Ovary (tissue), 3 donors: ENCODE measurements around the gene PGAM2.
A peak's percentile ranks its signal among the peaks of the same experiment; 100 is the strongest.

ENCODE experiments used
- CTCF ChIP-seq, 3 donors: fragments of 450-650 bp in 2 of 3; fragments of 200-600 bp in 1 of 3; IDR thresholded peaks; one replicate each; pipeline versions ENCODE4 v1.5.1 to v1.8.0; 2016 to 2022; ENCODE audit warnings: antibody characterized with exemption in 3 of 3, mild to moderate bottlenecking in 1 of 3
- POLR2A ChIP-seq: fragments of 450-650 bp; IDR thresholded peaks from one replicate; pipeline ENCODE4 v1.6.1; 2017; ENCODE audit warnings: antibody characterized with exemption, mild to moderate bottlenecking, moderate library complexity
- donor health status: DM: no; HTN: no; CAD: no.

- peak; percentile 37 to 73 (median 56) for TF ChIP-seq CTCF (IDR thresholded peaks at IDR 0.05)
- no peak for TF ChIP-seq POLR2A
Observed at GRCh38 chr7:44072364-44073231, 7.2 kb upstream of the PGAM2 start.
